ENCODE measurements around the gene NKTR. TPM values are rescaled to one million over a fixed set of nuclear protein-coding genes. Genes with fewer than 3 reads are reported as not detected.

The NKTR gene
- total RNA-seq, 1 donor from 2014 or later: 118 TPM

DNA sequence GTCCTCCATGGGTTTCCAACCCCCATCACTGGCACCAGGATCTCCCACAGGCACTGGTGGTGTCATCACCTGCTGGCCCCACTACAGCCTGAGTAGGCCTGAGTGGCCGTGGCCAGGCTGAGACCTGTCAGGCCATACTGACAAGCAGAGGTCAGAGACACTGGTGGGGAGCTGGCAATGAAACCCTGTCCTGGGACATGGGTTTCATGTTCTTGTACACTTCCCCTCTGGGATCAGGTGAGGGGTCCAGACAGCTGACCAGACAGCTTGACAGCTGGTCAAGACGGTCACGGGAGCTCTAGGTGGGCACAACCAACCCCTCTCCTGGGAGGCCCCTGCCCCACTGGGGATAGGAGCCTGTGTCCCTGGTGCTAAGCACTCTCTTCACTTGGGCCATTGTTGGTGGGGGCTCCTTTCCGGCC is 66.1 kb downstream of the NKTR start:
- H3K36me3 Mint-ChIP-seq (ENCODE audit: low read depth, unreplicated experiment): no peaks in the 10 kb centered on the region
- TF ChIP-seq, protein P1, sequence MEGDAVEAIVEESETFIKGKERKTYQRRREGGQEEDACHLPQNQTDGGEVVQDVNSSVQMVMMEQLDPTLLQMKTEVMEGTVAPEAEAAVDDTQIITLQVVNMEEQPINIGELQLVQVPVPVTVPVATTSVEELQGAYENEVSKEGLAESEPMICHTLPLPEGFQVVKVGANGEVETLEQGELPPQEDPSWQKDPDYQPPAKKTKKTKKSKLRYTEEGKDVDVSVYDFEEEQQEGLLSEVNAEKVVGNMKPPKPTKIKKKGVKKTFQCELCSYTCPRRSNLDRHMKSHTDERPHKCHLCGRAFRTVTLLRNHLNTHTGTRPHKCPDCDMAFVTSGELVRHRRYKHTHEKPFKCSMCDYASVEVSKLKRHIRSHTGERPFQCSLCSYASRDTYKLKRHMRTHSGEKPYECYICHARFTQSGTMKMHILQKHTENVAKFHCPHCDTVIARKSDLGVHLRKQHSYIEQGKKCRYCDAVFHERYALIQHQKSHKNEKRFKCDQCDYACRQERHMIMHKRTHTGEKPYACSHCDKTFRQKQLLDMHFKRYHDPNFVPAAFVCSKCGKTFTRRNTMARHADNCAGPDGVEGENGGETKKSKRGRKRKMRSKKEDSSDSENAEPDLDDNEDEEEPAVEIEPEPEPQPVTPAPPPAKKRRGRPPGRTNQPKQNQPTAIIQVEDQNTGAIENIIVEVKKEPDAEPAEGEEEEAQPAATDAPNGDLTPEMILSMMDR (IDR thresholded peaks at IDR 0.05; ENCODE audit: unreplicated experiment): no peak
- no peak overlapping the region for H3K27ac Mint-ChIP-seq (ENCODE audit: unreplicated experiment)
- peaks cover under 1% of the 10 kb centered on the region for H3K4me1 Mint-ChIP-seq (ENCODE audit: unreplicated experiment)
- H3K27me3 Mint-ChIP-seq (ENCODE audit: unreplicated experiment): peaks cover 10% of the 10 kb centered on the region
- H3K9me3 Mint-ChIP-seq (ENCODE audit: unreplicated experiment): no peaks in the 10 kb centered on the region
- no peak for DNase-seq (ENCODE audit: low spot score)
- no peak overlapping the region for H3K4me3 Mint-ChIP-seq (ENCODE audit: unreplicated experiment)

DNA sequence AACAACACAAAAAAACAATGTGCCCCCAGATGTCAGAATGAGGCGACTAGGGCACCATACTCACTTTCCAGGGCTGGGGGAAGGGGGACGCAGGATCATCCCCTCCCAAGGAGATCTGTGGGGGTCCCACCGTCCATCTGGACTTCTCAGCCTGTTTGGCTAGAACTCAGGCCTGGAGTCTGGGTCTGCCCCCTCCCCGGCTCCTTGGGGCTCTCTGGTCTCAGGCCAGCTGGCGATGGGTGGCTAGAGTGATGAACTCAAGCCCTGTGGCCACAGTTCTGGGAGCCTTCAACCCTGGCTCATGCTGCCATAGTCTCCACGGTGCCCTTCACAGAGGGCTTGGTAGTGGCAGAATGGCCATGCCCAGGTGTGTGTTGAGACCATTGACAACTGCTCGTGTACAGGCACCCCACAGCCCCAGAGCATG is 66.6 kb downstream of the NKTR start:
- Mint-ChIP-seq H3K4me3 (ENCODE audit: unreplicated experiment) (no peak overlapping the region), H3K27me3 (ENCODE audit: unreplicated experiment) (peaks cover 10% of the 10 kb centered on the region), H3K9me3 (ENCODE audit: unreplicated experiment) (no peaks in the 10 kb centered on the region), H3K4me1 (ENCODE audit: unreplicated experiment) (peaks cover 3% of the 10 kb centered on the region), H3K36me3 (ENCODE audit: low read depth, unreplicated experiment) (no peaks in the 10 kb centered on the region), H3K27ac (ENCODE audit: unreplicated experiment) (no peak overlapping the region)
- TF ChIP-seq, protein P1 (IDR thresholded peaks at IDR 0.05; ENCODE audit: unreplicated experiment): no peak
- DNase-seq (ENCODE audit: low spot score): no peak

DNA sequence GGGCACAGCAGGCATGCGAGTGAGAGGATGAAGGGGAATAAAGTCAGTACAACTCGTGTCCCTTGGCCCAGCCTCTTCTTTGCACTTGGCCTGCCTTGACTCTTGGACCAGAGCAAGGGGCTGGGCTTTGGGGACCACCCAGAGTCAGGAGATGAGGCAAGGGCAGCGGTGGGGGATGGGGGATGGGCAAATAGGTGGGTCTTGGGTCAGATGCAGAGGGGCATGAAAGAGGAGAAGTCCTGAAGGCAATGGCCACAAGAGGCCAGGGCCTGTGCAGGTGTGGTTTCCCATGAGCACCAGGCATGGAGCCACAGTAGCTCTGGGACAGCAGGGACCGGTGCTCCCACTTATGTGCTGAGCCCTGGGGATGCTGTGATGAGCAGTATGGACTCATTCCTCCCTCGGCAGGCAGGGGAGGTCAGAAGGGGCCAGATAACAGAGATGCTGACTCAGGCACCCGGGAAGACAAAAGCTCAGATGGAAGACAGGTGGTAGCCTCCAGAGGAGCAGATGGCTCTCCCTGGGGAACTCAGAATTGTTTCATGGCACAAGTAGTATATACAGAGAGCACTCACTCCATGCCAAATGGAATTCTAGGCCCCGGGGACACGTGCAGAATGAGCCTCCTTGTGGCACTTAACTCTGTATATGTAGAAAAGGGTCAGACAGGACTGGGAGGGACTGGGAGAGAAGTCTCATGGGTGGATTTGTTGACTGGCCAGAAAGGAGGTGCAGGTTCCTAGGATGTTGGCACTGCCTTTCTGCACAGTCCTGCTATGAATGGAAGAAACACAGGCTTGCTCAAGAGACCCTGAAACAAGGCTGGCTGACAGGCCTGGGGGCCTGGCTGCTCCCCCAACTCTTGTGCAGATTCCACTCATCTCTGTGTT is 67.3 kb downstream of the NKTR start:
- H3K36me3 Mint-ChIP-seq (ENCODE audit: low read depth, unreplicated experiment): no peaks in the 10 kb centered on the region
- no peak overlapping the region for H3K4me3 Mint-ChIP-seq (ENCODE audit: unreplicated experiment)
- TF ChIP-seq, protein P1 (IDR thresholded peaks at IDR 0.05; ENCODE audit: unreplicated experiment): no peak
- peaks cover 10% of the 10 kb centered on the region for H3K27me3 Mint-ChIP-seq (ENCODE audit: unreplicated experiment)
- H3K4me1 Mint-ChIP-seq (ENCODE audit: unreplicated experiment): peaks cover 3% of the 10 kb centered on the region
- DNase-seq (ENCODE audit: low spot score): no peak
- H3K9me3 Mint-ChIP-seq (ENCODE audit: unreplicated experiment): no peaks in the 10 kb centered on the region
- peak overlapping the region; percentile 41 for H3K27ac Mint-ChIP-seq (ENCODE audit: unreplicated experiment)

DNA sequence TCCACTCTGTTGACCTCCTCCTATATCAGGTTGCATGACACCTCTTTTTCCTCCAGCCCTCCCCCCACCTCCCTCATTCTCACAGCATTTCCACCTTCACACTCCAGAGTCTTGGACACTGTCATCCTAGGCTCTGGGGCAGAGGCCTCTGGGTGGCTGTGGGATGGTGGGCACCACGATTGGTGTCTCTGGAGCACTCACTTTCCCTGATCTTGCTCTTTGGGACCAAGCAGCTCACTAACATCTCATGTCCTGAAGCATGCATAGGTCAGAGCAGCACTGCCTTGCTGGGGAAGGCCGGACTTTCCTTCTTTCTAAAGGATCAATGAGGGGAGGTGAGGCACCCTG is 67.9 kb downstream of the NKTR start:
- H3K36me3 Mint-ChIP-seq (ENCODE audit: low read depth, unreplicated experiment): no peaks in the 10 kb centered on the region
- H3K27me3 Mint-ChIP-seq (ENCODE audit: unreplicated experiment): peaks cover 10% of the 10 kb centered on the region
- TF ChIP-seq, protein P1 (IDR thresholded peaks at IDR 0.05; ENCODE audit: unreplicated experiment): no peak
- no peak overlapping the region for H3K4me3 Mint-ChIP-seq (ENCODE audit: unreplicated experiment)
- peaks cover 3% of the 10 kb centered on the region for H3K4me1 Mint-ChIP-seq (ENCODE audit: unreplicated experiment)
- DNase-seq (ENCODE audit: low spot score): no peak
- no peak overlapping the region for H3K27ac Mint-ChIP-seq (ENCODE audit: unreplicated experiment)
- no peaks in the 10 kb centered on the region for H3K9me3 Mint-ChIP-seq (ENCODE audit: unreplicated experiment)

DNA sequence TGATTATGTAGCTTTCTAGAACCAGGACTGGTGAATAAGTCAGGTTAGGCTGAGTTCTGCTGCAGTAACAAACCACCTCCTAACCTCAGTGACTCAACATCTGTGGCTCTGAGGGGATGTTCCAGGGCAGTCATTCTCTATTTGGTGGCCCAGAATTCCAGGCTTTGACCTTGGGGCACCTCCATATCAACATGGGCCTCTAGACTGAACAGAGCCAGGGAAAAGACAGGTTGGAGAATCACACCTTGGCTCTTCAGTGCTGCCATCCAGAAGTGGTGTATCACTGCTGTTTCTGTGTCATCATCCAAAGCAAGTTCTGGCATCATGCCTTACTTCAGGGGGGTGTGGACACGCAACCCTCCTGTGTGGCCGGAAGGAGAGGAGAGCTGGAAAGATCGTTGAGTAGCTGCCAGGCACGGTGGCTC is 68.3 kb downstream of the NKTR start:
- H3K27me3 Mint-ChIP-seq (ENCODE audit: unreplicated experiment): peaks cover 10% of the 10 kb centered on the region
- no peak overlapping the region for H3K4me3 Mint-ChIP-seq (ENCODE audit: unreplicated experiment)
- no peaks in the 10 kb centered on the region for H3K36me3 Mint-ChIP-seq (ENCODE audit: low read depth, unreplicated experiment)
- TF ChIP-seq, protein P1 (IDR thresholded peaks at IDR 0.05; ENCODE audit: unreplicated experiment): no peak
- no peak for DNase-seq (ENCODE audit: low spot score)
- peaks cover 3% of the 10 kb centered on the region for H3K4me1 Mint-ChIP-seq (ENCODE audit: unreplicated experiment)
- no peaks in the 10 kb centered on the region for H3K9me3 Mint-ChIP-seq (ENCODE audit: unreplicated experiment)
- no peak overlapping the region for H3K27ac Mint-ChIP-seq (ENCODE audit: unreplicated experiment)
